PC-9 (cell line): ENCODE results near the gene ZC2HC1B. TPM values are rescaled to one million over a fixed set of nuclear protein-coding genes. Genes with fewer than 3 reads are reported as not detected.

Source experiments
- BruUV-seq: library from RNA; stranded (reverse); fragments of 400-500 nt; replicated peaks from 2 replicates; lab custom pipeline; 2021; lab: Mats Ljungman, UMichigan
- CTCF ChIA-PET: fragments of 300-600 bp; sonication (Branson Sonifier 250); formaldehyde crosslinking; loops from one replicate; lab custom pipeline; 2022; ENCODE audit warnings: antibody characterized with exemption; lab: Charles Lee
- POLR2A ChIA-PET: fragments of 300-600 bp; sonication (Branson Sonifier 250); formaldehyde crosslinking; loops from one replicate; lab custom pipeline; 2022; ENCODE audit warnings: antibody characterized with exemption; ENCODE audit not compliant: unreplicated experiment; lab: Charles Lee
- DNase-seq, 2 experiments: peaks; one replicate each; pipeline versions ENCODE4 v3.0.0 to v3.0.0-alpha.2; 2015 to 2022; ENCODE audit warnings: mixed read lengths in 1 of 2
- H2AFZ ChIP-seq: fragments of 200-600 bp; sonication (generic); 2 replicates; pipeline ENCODE4 v1.8.1; 2017; ENCODE audit warnings: antibody characterized with exemption
- H3F3A ChIP-seq: fragments of 200-600 bp; sonication (generic); 2 replicates; pipeline ENCODE4 v1.8.1; 2017; ENCODE audit warnings: antibody characterized with exemption, mild to moderate bottlenecking, low read depth; ENCODE audit not compliant: insufficient read depth
- H3K27ac ChIP-seq: fragments of 200-600 bp; sonication (generic); 2 replicates; pipeline ENCODE4 v1.6.1; 2016; ENCODE audit warnings: mixed run types
- H3K27me3 ChIP-seq: fragments of 200-600 bp; sonication (generic); 2 replicates; pipeline ENCODE4 v1.6.1; 2016; ENCODE audit warnings: low read depth, mixed run types; ENCODE audit not compliant: insufficient read depth
- H3K36me3 ChIP-seq: fragments of 200-600 bp; sonication (generic); 2 replicates; pipeline ENCODE4 v1.6.1; 2016; ENCODE audit warnings: low read depth, mixed run types
- H3K4me1 ChIP-seq: fragments of 200-600 bp; sonication (generic); replicated peaks from 2 replicates; pipeline ENCODE4 v1.6.1; 2016; ENCODE audit warnings: mixed run types; ENCODE audit not compliant: insufficient read depth
- H3K4me2 ChIP-seq: fragments of 200-600 bp; sonication (generic); 2 replicates; pipeline ENCODE4 v1.6.1; 2017; ENCODE audit warnings: mixed run types
- H3K4me3 ChIP-seq: fragments of 200-600 bp; sonication (generic); 2 replicates; pipeline ENCODE4 v1.6.1; 2016; ENCODE audit warnings: mixed run types
- H3K79me2 ChIP-seq: fragments of 200-600 bp; sonication (generic); 2 replicates; pipeline ENCODE4 v1.6.1; 2017; ENCODE audit warnings: low read depth, mixed run types
- H3K9me2 ChIP-seq: fragments of 200-600 bp; sonication (generic); 2 replicates; pipeline ENCODE4 v1.8.1; 2017; ENCODE audit warnings: mild to moderate bottlenecking; ENCODE audit not compliant: insufficient read depth
- H3K9me3 ChIP-seq: fragments of 200-600 bp; sonication (generic); 2 replicates; pipeline ENCODE4 v1.8.1; 2016; ENCODE audit warnings: low read depth; ENCODE audit not compliant: insufficient read depth
- H4K20me1 ChIP-seq: fragments of 200-600 bp; sonication (generic); 2 replicates; pipeline ENCODE4 v1.8.1; 2017; ENCODE audit not compliant: insufficient read depth
- EZH2 ChIP-seq: fragments of 200-600 bp; sonication (generic); IDR thresholded peaks from 2 replicates; pipeline ENCODE4 v1.8.0; 2017; ENCODE audit warnings: antibody characterized with exemption, low read depth
- intact Hi-C: fragments of 100-400 bp; cut with micrococcal nuclease; formaldehyde crosslinking; loops from one replicate; pipeline ENCODE4 v1.10.0; 2022; ENCODE audit not compliant: unreplicated experiment
- total RNA-seq: library from RNA; stranded (reverse); gene quantifications from 2 replicates; pipeline ENCODE4 v1.2.3, GENCODE V29; 2021
- TF ChIP-seq, protein P1 (sequence below): fragments of 200-600 bp; sonication (generic); conservative IDR thresholded peaks from 2 replicates; pipeline ENCODE4 v1.6.1; 2017; ENCODE audit warnings: mixed run types, antibody characterized with exemption, mild to moderate bottlenecking, moderate library complexity

ZC2HC1B gene
- total RNA-seq, 1 experiment from 2014 or later, result not detected

DNA sequence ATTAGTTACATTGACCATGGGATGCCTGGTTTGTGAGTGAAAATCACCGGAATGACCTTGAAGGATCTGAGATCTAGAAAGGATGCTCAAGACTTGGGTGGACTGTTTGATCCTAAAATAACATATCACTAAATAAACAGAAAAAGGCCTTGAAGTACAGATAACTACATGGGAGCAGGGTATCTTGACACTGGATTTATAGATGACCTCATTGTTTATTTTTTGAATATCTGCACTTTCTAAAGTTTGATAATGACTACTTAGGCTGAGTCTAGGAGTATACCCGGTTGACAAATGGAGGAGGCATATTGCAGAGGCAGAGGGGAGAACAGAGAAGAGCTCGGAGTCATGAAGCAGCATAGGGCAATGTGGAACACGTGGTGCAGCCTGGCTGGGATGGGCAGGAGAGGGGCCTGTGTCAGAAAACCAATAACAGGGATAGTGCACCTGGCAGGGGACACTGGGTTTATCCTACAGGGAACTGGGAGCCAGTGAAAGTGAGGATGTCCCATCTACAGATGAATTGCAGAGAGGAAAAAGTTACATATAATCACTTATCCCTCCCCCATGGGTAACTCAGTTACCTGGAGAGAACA is 93.5 kb downstream of the ZC2HC1B start:
- intact Hi-C loops, result no loop called here
- no TSS peak for BruUV-seq

DNA sequence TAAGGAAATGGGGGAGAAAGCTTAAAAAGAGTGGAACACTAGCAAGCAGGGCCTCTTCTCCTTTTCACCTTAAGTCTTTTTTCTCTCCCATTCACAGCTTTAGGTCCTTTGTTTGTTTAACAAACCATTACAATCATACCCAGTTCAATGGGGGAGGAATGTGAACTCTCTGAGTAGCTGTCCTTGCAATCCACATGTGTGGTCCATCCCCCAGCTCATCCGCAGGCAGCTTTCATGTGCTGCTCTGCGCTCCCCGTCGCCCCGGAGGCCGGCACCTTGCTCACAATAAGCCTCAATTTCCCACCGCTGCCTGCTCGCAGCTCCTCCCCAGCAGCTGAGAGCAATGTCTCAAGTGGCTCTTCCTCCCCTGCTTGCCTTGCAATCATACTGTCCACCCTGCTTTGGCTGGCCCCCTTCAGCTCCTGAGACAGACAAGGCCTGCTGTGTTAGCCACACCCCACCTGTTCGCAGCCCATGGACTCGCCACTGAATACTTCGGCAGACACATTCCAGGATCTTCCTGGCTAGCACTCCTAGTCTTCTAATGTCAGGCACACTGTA is 94.6 kb downstream of the ZC2HC1B start:
- ChIA-PET POLR2A (no interaction called here), CTCF (no interaction called here)
- H4K20me1 ChIP-seq, result no peaks in the 10 kb centered on the region
- H3K27me3 ChIP-seq, result no peaks in the 10 kb centered on the region
- H3K9me2 ChIP-seq, result no peaks in the 10 kb centered on the region
- TF ChIP-seq, protein P1, sequence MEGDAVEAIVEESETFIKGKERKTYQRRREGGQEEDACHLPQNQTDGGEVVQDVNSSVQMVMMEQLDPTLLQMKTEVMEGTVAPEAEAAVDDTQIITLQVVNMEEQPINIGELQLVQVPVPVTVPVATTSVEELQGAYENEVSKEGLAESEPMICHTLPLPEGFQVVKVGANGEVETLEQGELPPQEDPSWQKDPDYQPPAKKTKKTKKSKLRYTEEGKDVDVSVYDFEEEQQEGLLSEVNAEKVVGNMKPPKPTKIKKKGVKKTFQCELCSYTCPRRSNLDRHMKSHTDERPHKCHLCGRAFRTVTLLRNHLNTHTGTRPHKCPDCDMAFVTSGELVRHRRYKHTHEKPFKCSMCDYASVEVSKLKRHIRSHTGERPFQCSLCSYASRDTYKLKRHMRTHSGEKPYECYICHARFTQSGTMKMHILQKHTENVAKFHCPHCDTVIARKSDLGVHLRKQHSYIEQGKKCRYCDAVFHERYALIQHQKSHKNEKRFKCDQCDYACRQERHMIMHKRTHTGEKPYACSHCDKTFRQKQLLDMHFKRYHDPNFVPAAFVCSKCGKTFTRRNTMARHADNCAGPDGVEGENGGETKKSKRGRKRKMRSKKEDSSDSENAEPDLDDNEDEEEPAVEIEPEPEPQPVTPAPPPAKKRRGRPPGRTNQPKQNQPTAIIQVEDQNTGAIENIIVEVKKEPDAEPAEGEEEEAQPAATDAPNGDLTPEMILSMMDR, result no peak
- no peak for TF ChIP-seq EZH2
- H3K79me2 ChIP-seq, result no peaks in the 10 kb centered on the region
- H3K27ac ChIP-seq, result no peak overlapping the region
- no peaks in the 10 kb centered on the region for H3K9me3 ChIP-seq
- no peak overlapping the region for H2AFZ ChIP-seq
- intact Hi-C loops, result no loop called here
- peaks cover 6% of the 10 kb centered on the region; the same call in 1 of the 2 replicates for H3F3A ChIP-seq
- H3K4me2 ChIP-seq, result no peak overlapping the region
- no peaks in the 10 kb centered on the region for H3K36me3 ChIP-seq
- peaks cover 18% of the 10 kb centered on the region for H3K4me1 ChIP-seq
- no peak for DNase-seq
- no peak overlapping the region for H3K4me3 ChIP-seq
- BruUV-seq, result no TSS peak

More for the DNA sequence above, 93.5 kb downstream of the ZC2HC1B start:
- Histone ChIP-seq H2AFZ (no peak overlapping the region), H3K9me3 (no peaks in the 10 kb centered on the region), H3K4me3 (no peak overlapping the region), H3K9me2 (no peaks in the 10 kb centered on the region), H3K27me3 (no peaks in the 10 kb centered on the region), H3K36me3 (no peaks in the 10 kb centered on the region), H3K4me2 (no peak overlapping the region), H3F3A (peaks cover 6% of the 10 kb centered on the region; the same call in 1 of the 2 replicates), H3K4me1 (peaks cover 9% of the 10 kb centered on the region), H3K79me2 (no peaks in the 10 kb centered on the region), H4K20me1 (no peaks in the 10 kb centered on the region), H3K27ac (no peak overlapping the region)
- no peak for DNase-seq
- POLR2A ChIA-PET, result no interaction called here
- CTCF ChIA-PET, result no interaction called here
- TF ChIP-seq, protein P1, result no peak
- TF ChIP-seq EZH2, result no peak

DNA sequence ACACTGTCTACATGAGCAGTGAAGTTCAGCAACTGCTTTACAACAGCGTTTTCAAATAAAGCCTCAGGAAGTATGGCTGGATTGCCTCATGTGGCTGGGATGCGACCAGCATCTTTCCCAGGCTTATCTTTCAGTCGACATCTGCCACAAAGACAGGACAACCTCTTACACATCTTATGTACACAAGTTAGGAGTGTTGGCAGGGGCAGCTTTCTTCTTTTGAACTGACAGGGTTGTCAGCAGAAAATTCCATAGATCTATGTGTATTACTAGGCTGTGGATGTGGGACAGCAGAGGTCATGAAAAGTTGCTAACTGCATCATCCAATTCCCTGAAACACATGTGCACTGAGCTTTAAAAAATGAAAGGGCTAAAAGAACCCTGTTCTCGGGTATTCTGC is 95.7 kb downstream of the ZC2HC1B start:
- Histone ChIP-seq H3K36me3 (no peaks in the 10 kb centered on the region), H4K20me1 (no peaks in the 10 kb centered on the region), H3K27me3 (no peaks in the 10 kb centered on the region), H3K79me2 (no peaks in the 10 kb centered on the region), H2AFZ (no peak overlapping the region), H3K4me3 (no peak overlapping the region), H3K27ac (no peak overlapping the region), H3F3A (peaks cover 6% of the 10 kb centered on the region; the same call in 1 of the 2 replicates), H3K9me2 (no peaks in the 10 kb centered on the region), H3K9me3 (no peaks in the 10 kb centered on the region), H3K4me2 (no peak overlapping the region), H3K4me1 (peaks cover 18% of the 10 kb centered on the region)
- BruUV-seq, result no TSS peak
- ChIA-PET CTCF (no interaction called here), POLR2A (interaction anchor here (0.6 kb wide), 1 partner anchor 1281 kb away, joined by 4 read pairs; no protein-coding TSS in a partner anchor)
- no peak for DNase-seq
- intact Hi-C loops, result no loop called here
- TF ChIP-seq, protein P1, result no peak
- TF ChIP-seq EZH2, result no peak
